Panc1 (cell line): ENCODE data around the gene OTOG. TPM values are rescaled to one million over a fixed set of nuclear protein-coding genes. Genes with fewer than 3 reads are reported as not detected.

ENCODE experiments used
- ATAC-seq: fragments of 200-7000 bp; cut with Tn5 transposase; 2 replicates; pipeline ENCODE4 v1.9.1; 2020; ENCODE audit warnings: mild to moderate bottlenecking, moderate library complexity
- BruUV-seq: library from RNA; stranded (reverse); fragments of 400-500 nt; replicated peaks from 2 replicates; lab custom pipeline; 2021; lab: Mats Ljungman, UMichigan
- CTCF ChIA-PET: fragments of 300-600 bp; sonication (Branson Sonifier 250); formaldehyde crosslinking; loops from one replicate; lab custom pipeline; 2022; ENCODE audit warnings: antibody characterized with exemption; lab: Charles Lee
- POLR2A ChIA-PET: fragments of 300-600 bp; sonication (Branson Sonifier 250); formaldehyde crosslinking; loops from one replicate; lab custom pipeline; 2022; ENCODE audit warnings: antibody characterized with exemption; lab: Charles Lee
- DNase-seq: peaks from one replicate; pipeline ENCODE4 v3.0.0-alpha.2; 2010; ENCODE audit warnings: low read depth, low spot score
- H3K27ac ChIP-seq: 2 replicates; pipeline ENCODE4 v1.5.1; 2011; ENCODE audit warnings: mild to moderate bottlenecking, low read length, inconsistent platforms
- H3K27me3 ChIP-seq: fragments of 200-500 bp; sonication (Bioruptor generic); 2 replicates; pipeline ENCODE4 v1.6.0; 2014; ENCODE audit warnings: low read length, inconsistent platforms; ENCODE audit not compliant: control insufficient read depth, insufficient read depth
- H3K36me3 ChIP-seq: fragments of 200-500 bp; sonication (Bioruptor generic); 2 replicates; pipeline ENCODE4 v1.5.1; 2014; ENCODE audit warnings: inconsistent platforms, mild to moderate bottlenecking, low read length, moderate library complexity; ENCODE audit not compliant: control insufficient read depth, insufficient read depth
- H3K4me1 ChIP-seq: 2 replicates; pipeline ENCODE4 v1.5.1; 2011; ENCODE audit warnings: inconsistent platforms, mild to moderate bottlenecking, low read length, moderate library complexity; ENCODE audit not compliant: control insufficient read depth, insufficient read depth
- H3K4me3 ChIP-seq, 2 experiments: 2 replicates each; pipeline ENCODE4 v1.5.1; 2011 to 2012; ENCODE audit warnings: low read depth in 2 of 2, low read length in 2 of 2, mild to moderate bottlenecking in 2 of 2, inconsistent platforms in 1 of 2, moderate library complexity in 1 of 2
- H3K9me3 ChIP-seq: fragments of 200-500 bp; sonication (Bioruptor generic); 2 replicates; pipeline ENCODE4 v1.5.1; 2014; ENCODE audit warnings: low read depth, mild to moderate bottlenecking, inconsistent platforms, low read length, moderate library complexity; ENCODE audit not compliant: control insufficient read depth, insufficient read depth
- CTCF ChIP-seq: fragments of 450-650 bp; IDR thresholded peaks from 2 replicates; pipeline ENCODE4 v1.5.1; 2017; ENCODE audit warnings: mild to moderate bottlenecking
- POLR2AphosphoS5 ChIP-seq: IDR thresholded peaks from 2 replicates; pipeline ENCODE4 v1.6.1; 2012; ENCODE audit warnings: mild to moderate bottlenecking, low read depth, low read length, moderate library complexity
- REST ChIP-seq, 2 experiments: IDR thresholded peaks; 2 replicates each; pipeline ENCODE4 v1.6.1; 2011 to 2012; ENCODE audit warnings: low read depth in 2 of 2, control low read depth in 1 of 2, low read length in 1 of 2, mild to moderate bottlenecking in 1 of 2, moderate library complexity in 1 of 2; ENCODE audit not compliant: insufficient read depth in 1 of 2
- SIN3A ChIP-seq: IDR thresholded peaks from 2 replicates; pipeline ENCODE4 v1.6.1; 2012; ENCODE audit warnings: low read depth, mild to moderate bottlenecking, low read length, moderate library complexity, borderline replicate concordance; ENCODE audit not compliant: insufficient read depth
- TCF7L2 ChIP-seq: IDR thresholded peaks from 2 replicates; pipeline ENCODE4 v1.6.1; 2011; ENCODE audit warnings: mild to moderate bottlenecking, low read depth, low read length, inconsistent platforms
- in situ Hi-C: cut with HindIII; loops from 2 replicates; pipeline ENCODE4 v1.10.0; 2016; ENCODE audit warnings: low sequenced_read_pairs, low pct_unique_long_range_greater_than_20kb
- intact Hi-C: fragments of 100-400 bp; cut with micrococcal nuclease; formaldehyde crosslinking; loops from one replicate; pipeline ENCODE4 v1.10.0; 2022; ENCODE audit not compliant: unreplicated experiment
- total RNA-seq: library from RNA; stranded (reverse); gene quantifications from one replicate; pipeline ENCODE4 v1.2.1, GENCODE V29; 2021; ENCODE audit not compliant: unreplicated experiment

OTOG gene
- total RNA-seq, 1 experiment from 2014 or later, result not detected

- no peak for ATAC-seq
Observed at GRCh38 chr11:17519061-17519885, 27.8 kb upstream of the OTOG start.

GRCh38 chr11:17521106-17521900, 25.8 kb upstream of the OTOG start:
- H3K27me3 ChIP-seq, result no peaks in the 10 kb centered on the region
- CTCF ChIA-PET, result no interaction called here

More at GRCh38 chr11:17519061-17519885, 27.8 kb upstream of the OTOG start:
- TF ChIP-seq POLR2AphosphoS5, result no peak
- DNase-seq, result no peak
- Histone ChIP-seq H3K4me1 (no peaks in the 10 kb centered on the region), H3K4me3 (no peak overlapping the region), H3K27me3 (no peaks in the 10 kb centered on the region), H3K36me3 (no peaks in the 10 kb centered on the region), H3K27ac (no peak overlapping the region), H3K9me3 (no peaks in the 10 kb centered on the region)
- intact Hi-C loops, result no loop called here
- ChIA-PET CTCF (interaction anchor here (0.7 to 0.8 kb wide), 2 partner anchors 8 to 12 kb away, joined by 3 read pairs; no protein-coding TSS in a partner anchor), POLR2A (no interaction called here)
- no TSS peak for BruUV-seq
- in situ Hi-C loops, result no loop called here

More at GRCh38 chr11:17521106-17521900, 25.8 kb upstream of the OTOG start:
- Histone ChIP-seq H3K4me1 (no peaks in the 10 kb centered on the region), H3K36me3 (no peaks in the 10 kb centered on the region), H3K4me3 (no peak overlapping the region), H3K27ac (no peak overlapping the region), H3K9me3 (no peaks in the 10 kb centered on the region)
- ATAC-seq (no peak), DNase-seq (no peak)
- BruUV-seq, result no TSS peak
- TF ChIP-seq CTCF, result no peak
- TF ChIP-seq TCF7L2, result no peak
- no peak for TF ChIP-seq POLR2AphosphoS5
- no peak for TF ChIP-seq REST (IDR thresholded peaks at IDR 0.05; ENCODE audit: insufficient read depth in 1 of 2, low read depth in 2 of 2, low read length in 1 of 2)
- TF ChIP-seq SIN3A, result no peak
- intact Hi-C loops, result no loop called here
- POLR2A ChIA-PET, result interaction anchor here (1.1 kb wide), 1 partner anchor 11 kb away, joined by 3 read pairs; no protein-coding TSS in a partner anchor
- in situ Hi-C loops, result no loop called here
